HG02943 (cell line): Measurements from ENCODE around the gene CYTH4.
"Not testable (repeated sequence)": the region's sequence is repeated elsewhere in the genome, so short reads cannot be mapped to it uniquely, and the experiment has no call there.

Experiments
- ATAC-seq: cut with Tn5 transposase; IDR thresholded peaks from one replicate; pipeline ENCODE4 v1.9.1; 2021; ENCODE audit warnings: mild to moderate bottlenecking, low read depth, moderate library complexity; ENCODE audit not compliant: unreplicated experiment

Gene CYTH4

GRCh38 chr22:37282385-37282677 lies at the start of gene CYTH4:
TSS of gene CYTH4 (plus strand) at chr22:37282508. CDS start at chr22:37282570, 62 bp downstream.
- no peak for ATAC-seq

GRCh38 chr22:37233371-37233750 lies 48.9 kb upstream of the CYTH4 start:
- ATAC-seq, result not testable (repeated sequence)

- ATAC-seq, result no peak
Measured at GRCh38 chr22:37233751-37234631, 48.3 kb upstream of the CYTH4 start.

DNA sequence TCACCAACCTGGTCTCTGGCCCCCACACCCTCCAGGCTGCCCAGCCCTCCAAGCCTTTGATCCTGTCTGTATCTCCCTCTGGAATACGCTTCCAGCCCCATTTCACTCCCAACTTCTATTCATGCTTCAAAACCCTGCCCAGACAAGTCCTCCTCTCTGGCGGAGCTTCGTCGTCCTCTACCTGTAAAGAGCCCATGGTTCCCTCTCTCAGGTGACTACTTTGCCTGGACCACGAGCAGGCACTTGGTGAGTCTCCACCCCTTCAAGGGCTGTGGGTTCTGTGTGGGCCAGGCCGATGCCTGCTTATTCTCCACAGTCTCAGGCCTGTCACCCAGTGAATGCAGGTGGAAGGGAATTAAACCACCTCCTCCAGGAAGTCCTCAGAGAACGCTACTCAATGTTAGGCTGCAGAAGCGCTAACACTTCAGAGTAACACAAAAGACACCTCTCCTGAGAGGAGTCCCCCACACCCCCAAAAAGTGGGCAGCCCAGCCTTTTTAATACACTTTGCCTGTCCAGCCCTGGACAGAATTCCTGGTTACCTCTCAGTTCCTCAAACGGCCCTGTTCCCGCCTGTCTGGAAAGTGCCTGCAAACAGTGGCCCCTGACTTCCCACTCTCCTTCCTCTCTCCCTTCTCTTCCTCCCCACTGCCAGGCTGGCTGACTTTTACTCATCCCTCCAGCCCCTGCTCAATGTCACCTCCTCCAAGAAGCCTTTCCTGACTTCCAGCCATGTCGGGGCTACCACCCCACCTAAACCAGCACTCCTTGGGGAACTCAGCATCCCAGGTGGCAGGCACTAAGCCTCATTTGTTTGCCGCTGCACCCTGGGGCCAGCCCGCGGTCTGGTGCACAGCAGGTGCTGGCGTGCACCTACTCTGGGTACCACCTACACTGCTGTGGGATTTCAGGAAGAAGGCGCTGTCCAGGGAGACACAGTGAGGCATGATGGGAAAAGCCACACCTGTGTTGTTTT lies 47.3 kb upstream of the CYTH4 start:
- no peak for ATAC-seq

GRCh38 chr22:37235897-37236607 lies 46.3 kb upstream of the CYTH4 start:
- no peak for ATAC-seq

DNA sequence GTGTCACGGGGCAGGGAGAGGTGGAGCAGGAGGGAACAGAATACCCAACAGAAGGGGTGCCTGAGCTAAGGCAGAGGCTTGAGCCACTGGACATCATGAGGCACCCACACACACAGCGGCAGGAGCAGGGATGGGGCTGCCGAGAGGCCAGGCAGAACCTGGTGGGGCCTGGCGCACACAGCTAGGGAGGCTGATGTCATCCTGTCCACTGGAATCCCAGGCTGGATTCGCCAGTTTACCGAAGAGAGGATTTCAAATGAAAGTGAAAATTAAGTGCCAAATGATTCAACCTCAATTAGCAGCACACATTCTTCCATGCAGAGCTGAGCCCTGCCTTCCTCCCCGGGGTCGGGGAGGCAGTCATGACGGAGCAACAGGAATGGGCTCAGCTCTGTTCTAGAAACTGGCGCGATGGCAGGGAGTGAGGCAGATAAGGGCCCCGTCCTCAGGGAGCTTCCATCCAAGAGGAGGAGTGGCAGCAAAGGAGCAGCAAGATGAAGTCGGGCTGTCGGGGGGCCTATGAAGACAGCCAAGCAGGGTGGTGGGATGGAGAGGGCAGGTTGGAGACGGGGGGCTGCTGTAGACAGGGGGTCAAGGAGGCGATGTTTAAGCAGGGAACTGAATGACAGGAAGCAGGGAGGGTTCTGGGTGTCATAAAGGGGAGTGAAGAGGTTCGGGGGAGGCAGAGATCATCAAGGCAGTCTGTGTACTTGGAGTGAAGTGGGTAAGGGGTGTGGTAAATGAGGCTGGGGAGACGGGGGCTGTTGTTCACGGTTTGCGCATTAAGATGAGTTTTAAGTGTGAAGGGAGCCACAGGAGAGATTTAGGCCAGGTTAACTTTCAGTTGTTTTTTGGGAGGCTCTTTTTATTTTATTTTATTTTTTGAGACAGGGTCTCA lies 44.7 kb upstream of the CYTH4 start:
- no peak for ATAC-seq

DNA sequence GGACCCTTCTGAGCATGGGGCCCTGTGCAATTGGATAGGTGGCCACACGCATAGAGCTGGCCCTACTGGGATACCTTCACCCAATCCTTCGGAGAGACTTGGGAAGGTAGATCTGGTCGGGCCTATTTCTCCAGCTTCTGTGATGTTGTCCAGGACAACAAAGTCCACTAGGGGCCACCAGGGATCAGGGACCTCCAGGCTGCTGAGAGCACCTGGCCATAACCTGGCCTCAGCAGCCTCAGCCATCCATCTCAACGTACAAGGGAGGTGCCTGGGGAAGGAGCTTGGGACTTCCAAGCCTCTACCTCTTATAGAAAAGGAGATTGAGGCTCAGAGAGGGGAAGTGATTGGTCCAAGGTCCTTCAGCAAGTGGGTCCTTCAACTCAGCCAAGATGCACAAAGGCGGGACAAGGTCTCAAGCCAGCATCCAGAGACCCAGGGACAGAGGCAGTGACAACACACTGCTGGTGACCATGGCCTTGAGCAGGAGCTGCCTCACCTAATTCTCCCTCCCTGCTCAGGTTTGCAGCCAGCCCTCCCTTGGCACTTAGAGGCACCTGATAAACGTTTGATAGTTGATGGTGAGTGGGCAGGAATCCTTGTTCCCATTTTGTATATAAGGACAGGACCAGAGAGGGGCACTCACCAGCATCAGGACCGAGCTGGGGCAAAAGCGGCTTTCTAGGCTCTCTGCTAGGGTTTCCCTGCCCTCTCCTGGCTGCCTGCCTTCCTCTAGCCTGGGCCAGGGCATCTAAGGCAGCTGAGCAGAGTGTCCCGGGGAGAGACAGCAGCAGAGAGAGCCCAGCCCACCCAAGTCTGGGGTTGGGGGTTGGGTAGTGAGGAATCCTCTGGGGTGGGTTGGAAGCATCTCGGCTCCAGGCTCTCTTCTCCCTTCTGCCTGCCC lies 42.7 kb upstream of the CYTH4 start:
- ATAC-seq, result no peak

GRCh38 chr22:37240240-37240940 lies 41.9 kb upstream of the CYTH4 start:
- no peak for ATAC-seq

- no peak for ATAC-seq
Measured at GRCh38 chr22:37240941-37241320, 41.4 kb upstream of the CYTH4 start.

DNA sequence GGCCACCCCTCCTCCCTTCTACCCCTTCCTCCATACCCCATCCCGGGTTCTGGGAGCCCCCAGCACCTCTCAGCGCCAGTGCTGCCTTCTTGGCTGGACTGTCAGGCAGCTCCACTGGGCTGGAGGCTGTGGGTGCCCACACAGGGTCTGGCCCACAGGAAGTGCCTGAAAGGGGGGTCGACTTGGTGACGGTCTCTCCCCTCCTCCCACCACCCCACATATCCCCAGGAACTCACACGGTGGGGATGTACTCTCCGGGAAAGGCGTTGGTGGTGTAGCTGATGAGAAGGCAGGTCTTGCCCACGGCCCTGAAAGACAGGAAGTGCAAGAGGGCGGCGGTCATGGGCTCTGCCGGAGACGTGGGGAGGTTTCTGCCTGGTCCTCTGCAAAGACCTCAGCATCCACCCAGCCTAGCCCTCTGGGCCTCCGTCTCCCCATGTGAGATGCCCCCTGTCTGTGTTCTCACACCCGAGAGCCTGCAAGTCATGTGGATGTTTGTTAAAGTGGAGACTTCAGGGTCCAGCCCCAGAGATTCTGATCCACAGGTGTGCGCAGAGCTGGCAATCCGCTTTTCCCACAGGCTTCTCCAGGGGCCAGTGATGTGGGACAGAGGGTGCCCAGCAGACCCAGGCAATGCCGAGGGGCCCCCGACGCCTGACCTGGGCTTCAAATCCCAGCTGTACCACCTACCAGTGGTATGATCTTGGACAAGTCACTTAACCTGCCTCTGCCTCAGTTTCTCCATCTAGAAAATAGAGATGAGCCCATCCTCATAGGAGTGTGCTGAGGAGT lies 40.8 kb upstream of the CYTH4 start:
- no peak for ATAC-seq

DNA sequence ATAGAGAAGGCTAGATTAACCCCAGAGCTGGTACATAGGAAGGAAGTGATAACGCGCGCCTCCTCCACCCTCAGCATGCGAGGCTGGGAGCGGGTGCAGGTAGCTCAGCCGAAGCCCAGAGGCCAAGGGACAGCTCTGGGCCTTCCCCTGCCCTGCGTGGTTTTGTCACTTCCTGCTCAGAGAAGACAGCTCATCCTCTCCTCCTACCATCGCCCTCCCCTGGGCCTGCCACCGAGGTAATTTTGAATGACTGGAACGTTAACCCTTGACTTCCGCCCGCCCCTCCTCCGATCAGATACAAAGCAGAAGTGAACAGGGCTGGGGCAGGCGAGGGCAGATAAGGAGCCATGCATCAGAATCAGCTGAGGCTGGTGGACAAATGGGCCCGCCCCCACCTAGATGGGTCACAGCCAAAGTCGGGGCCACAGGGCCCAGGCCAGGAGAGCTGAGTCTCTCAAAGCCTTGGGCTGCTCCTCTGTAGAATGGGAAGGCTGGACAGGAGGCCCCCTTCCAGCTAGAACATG lies 39.9 kb upstream of the CYTH4 start:
- no peak for ATAC-seq

DNA sequence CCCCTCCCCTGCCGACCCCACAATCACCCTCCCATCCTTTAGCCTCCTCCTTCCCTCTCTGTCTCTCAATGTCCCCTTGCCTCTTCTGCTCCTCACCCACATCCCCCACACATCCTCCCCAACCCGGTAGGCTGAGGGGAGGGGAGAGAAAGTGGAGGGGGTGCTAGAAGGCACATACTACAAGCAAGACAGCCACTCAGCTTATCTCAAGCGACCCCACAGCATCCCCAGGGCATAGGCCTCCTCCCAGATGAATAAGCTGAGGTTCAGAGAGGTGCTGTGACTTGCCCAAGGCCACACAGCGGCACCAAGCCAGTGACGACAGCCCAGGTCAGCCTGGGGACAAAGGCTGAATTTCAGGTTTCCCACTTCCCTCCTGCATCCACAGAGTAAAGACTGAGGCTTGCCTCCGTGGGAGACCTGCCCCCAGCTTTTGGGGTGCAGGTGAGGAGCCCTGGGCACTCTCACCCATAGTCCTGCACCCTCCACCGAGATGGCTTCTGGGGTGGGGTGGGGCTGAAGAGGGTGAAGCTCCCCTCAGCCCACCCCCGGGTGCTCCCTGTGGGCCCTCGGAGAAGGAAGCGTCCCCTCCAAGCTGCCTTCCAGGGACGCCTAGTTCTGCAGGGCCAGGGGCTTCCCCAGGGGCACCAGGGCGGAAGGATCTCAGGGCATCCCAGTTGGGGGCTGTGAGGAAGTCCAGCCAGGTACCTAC lies 38.8 kb upstream of the CYTH4 start:
- no peak for ATAC-seq

DNA sequence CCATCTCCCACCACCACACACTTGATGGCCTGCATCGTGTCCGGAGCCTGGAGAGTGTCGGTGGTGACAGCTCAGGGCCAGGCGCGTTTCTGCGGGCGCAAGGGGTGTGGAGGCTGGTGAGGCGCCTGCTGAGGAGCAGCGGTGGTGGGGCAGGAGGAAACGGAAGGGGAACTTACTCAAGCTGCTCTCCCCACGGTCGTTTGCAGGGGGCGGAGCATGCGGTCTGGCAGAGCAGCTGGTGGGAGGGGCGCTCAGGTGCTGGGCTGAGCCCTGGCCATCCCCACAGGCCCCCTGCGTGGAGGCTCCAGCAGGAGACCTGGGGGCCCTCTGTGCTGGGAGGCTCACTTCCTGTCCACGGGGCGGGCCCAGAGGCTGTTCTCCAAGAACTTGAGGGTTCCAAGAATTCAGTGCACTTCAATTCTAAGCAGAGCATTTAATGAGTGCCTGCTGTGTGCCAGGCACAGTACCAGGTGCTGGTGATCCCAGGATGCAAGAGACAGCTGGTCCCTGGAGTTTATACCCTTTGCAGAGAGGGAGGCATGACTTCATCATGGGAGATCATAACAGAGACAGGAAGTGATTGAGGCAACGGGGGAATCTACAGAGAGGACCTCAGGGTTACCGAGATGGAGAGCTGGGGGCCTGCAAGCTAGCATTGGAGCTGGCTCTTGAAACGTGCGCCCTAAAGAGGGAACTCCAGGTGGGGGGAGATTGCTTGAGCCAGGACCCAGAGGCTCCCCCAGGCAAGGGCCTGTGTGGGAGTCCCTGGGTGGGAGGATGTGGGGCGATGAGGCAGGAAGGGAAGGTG lies 38.0 kb upstream of the CYTH4 start, which contains the start of gene RAC2:
Gene RAC2, minus strand, starts transcription at position 156 of the 808 bp plus-strand sequence. Its CDS starts 121 bp downstream, at position 35.
- ATAC-seq, result peak; percentile 45

DNA sequence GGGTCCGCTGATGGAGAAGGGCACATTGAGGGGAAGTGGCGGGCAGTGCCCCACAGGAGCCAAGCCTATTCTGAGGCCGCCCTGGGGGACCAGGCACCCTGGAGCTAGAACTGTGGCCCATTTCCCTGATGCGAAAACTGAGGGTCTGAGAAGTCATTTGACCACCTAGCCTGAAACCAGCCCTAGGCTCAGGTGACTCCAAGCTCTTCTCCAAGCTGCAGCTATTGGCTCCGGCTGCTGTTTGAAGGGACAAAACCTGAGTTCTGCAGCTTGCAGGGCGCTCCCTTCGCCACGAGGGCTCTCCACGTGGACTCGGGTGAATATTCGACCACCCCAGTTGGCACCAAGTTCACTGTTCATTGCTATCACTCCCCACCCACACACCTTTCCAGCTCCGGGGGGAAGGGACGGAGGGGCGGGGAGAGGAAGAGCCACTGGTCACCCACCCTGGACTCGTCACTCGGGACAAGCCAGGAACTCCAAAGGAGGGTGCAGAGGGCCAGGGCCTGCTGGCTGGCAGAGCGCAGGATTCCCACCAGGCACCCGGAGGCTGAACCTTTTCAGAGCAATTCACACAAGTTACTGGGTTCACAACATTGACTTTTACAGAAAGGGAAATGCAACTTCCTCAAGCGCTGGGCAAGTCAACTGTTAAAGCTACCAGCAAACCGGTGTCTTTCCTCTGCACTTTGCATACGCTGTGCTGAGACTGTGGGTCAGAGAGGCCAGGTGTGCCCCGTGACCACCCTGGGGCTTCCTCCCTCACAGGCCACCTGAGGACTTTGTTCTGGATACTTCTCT lies 37.2 kb upstream of the CYTH4 start:
- ATAC-seq, result no peak

DNA sequence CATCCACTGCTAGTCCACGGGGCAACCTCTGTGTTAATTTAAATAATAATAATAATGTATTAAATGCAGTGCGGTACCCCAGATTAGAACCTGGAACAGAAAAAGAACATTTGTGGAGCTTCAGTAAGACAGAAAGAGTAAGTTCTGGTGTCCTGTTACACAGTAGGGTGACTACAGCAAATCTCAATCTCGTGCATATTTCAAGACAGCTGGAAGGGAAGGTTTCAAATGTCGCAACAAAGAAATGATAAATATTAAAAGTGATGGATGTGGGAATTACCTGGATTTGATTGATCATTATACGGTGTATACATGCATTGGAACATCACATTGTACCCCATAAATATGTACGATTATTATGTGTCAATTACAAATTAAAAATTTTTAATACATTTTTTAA lies 36.6 kb upstream of the CYTH4 start:
- no peak for ATAC-seq
